NCI-H2029 (cell line): ENCODE measurements around the gene TXNDC11.

Source experiments
- DNase-seq: peaks from one replicate; lab custom pipeline; 2025; lab: John Stamatoyannopoulos, UW

Gene TXNDC11

DNA sequence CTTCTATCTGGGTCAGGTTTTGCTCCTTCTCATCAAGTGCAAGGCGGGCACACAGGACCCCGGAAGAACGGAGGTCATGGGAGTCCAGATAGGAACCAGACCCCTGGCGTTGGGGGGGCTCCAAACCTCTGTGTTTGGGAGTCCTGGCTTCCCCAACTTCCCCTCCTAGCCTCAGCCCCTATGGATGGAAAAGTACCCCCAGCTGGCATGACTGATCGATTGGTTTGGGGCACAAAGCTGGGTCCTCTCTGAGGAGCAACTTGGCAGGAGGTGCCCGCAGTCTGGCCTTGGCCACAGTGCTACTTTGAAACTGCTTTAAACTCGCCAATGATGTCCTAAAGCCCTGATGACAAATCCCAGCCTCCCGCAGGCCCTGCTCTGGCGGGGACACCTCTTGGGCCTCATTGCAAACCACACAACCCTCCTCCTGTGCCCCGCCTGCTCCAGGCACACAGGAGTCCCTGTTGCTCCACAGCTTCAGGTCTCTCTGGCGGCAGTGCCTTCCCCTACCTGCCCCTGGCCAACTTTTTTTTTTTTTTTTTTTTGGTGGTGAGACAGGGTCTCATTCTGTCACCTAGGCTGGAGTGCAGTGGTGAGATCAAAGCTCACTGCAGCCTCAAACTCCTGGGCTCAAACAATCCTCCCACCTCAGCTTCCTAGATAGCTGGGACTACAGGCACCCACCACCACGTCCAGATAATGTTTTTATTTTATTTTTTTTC lies 112.5 kb downstream of the TXNDC11 start:
- DNase-seq, result no peak
